Smooth muscle cell of bladder (primary cell): Measurements from ENCODE around the gene MARCHF11. TPM values are rescaled to one million over a fixed set of nuclear protein-coding genes. Genes with fewer than 3 reads are reported as not detected.

ENCODE experiments used
- total RNA-seq: library from RNA; depleted of rRNA; stranded (reverse); fragments of >200 nt; gene quantifications from 2 replicates; pipeline ENCODE4 v1.2.3, GENCODE V29; 2014

MARCHF11 gene
- total RNA-seq: not detected in 2 replicates

GRCh38 chr5:16179511-16179935 is at the start of gene MARCHF11:
MARCHF11 (minus strand) TSS chr5:16179791; CDS start chr5:16179575, 216 bp downstream.

